RPMI7951 (cell line): Measurements from ENCODE around the gene ANHX. TPM values are rescaled to one million over a fixed set of nuclear protein-coding genes. Genes with fewer than 3 reads are reported as not detected.

Source experiments
- DNase-seq: peaks from one replicate; pipeline ENCODE4 v3.0.0-alpha.2; 2012; ENCODE audit warnings: low read depth
- total RNA-seq: library from RNA; depleted of rRNA; stranded (reverse); fragments of >200 nt; shearing (Covaris generic); gene quantifications from 2 replicates; pipeline ENCODE4 v1.2.3, GENCODE V29; 2014; rRNA removed

ANHX gene
- total RNA-seq, 1 experiment from 2014 or later: not detected

GRCh38 chr12:133202493-133203343, 33.0 kb downstream of the ANHX start:
- DNase-seq: no peak

DNA sequence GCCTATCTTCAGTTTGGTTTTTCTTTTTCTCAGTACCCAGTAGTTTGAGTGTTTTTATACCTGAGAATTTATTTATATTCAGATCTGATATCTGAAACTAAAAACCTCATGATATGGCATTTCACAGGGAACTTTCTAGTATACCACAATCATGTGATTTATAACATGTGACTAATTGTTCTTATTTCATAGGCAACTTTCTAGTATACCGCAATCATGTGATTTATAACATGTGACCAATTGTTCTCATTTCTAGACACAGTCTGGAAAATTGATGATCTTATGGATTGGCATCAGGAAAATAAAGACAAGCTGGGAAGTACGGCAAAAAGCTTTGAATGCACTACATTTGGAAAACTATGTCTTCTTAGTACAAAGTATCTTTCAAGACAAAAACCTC, 33.8 kb downstream of the ANHX start:
- DNase-seq: no peak

DNA sequence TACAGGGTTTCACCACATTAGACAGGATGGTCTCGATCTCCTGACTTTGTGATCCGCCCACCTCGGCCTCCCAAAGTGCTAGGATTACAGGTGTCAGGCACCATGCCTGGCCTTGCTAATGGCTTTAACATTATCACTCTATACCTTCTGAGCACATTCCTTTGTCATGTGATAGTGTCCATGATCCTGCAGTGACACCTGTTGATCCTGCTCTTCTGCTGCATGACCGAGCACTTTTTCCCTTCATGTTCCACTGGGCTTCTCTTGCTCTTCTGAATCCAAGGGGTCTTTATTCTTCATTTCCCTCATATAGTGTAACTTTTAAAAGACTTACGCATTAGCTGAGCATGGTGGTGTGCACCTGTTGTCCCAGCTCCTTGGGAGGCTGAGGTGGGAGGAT, 42.8 kb downstream of the ANHX start:
- DNase-seq: no peak

DNA sequence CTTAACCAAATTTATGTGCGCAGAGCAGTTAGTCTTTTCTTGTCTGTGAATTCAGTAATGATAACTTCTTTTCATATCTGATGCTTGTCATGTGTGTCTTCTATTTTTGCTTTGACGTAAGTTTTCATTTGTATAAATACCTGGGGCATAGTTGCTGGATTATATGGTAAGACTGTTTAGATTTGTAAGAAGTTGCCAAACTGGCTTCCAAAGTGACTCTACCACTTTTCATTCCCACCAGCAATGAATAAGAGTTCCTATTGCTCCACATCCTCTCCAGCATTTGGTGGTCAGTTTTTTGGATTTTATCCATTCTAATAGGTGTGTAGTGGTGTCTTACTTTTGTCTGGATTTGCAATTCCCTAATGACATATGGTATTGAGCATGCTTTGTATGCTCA, 45.5 kb downstream of the ANHX start:
- DNase-seq: no peak

DNA sequence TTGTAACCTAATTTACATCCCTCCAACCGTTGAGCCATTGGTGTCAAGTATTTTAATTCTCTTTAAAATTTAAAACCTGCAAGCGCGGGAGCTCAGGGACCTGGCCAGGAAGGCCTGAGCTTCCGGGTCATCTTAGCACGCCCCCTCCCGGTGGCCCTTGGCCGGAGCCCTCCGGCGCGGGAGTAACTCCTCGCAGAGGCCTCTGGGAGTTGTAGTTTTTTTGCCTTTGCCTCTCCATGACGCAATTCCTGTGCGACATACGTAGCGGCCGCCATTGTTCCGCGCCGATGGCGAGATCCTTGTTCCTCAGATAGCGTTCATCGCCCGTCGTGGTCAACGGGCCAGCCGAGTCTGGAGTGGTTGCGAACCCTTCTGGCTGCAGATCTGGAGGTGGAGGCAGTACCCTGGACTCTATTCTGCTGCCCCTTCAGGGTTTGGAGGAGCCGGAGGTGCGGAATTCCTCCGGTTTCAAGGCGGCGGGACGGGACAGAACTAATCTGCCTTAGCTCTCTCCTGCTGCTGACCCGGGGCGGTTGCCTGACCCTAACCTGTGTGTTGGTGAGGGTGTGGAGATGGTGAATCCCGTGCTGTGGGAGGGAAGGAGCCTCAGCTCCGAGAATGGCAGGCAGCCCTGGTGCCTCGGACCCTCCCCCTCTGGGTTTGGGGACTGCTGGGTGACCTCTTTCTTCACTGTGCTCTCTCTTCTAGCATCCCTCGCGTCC, 54.3 kb downstream of the ANHX start, which contains the start of gene ZNF268:
ZNF268 (plus strand) TSS at position 258 of the 722 bp plus-strand sequence. CDS start 503 bp downstream, outside the sequence.
- DNase-seq: peak; percentile 84

DNA sequence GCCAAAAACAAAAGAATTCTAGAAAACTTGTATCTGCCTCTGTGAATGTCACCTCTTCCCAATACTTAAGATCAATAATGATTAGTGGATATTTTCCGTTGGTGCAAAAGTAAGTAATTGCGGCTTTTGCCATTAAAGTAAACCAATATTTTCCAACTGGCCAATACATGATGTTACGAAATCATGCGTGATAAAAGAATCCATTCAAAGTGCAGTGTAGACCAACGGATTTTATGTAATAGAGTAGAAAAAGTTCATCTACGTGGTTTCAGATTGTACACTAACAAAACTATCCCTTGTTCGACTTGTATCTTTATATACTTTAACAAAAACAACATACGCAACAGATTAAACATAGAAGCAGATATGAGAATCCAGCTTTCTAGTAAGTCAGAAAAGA, 55.0 kb downstream of the ANHX start:
- DNase-seq: no peak

DNA sequence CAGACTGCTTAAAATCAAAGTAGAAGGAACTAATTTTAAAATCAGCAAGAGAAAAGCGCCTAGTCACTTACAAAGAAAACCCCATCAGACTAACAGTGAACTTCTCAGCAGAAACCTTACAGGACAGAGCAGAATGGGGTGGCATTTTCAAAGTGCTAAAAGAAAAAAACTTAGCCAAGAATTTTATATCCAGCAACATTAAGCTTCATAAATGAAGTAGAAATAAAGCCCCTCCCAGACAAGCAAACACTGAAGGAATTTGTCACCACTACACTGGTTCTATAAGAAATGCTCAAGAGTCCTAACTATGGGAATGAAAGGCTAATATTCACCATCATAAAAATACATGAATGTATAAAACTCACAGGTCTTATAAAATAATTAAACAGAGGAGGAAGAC, 60.8 kb downstream of the ANHX start:
- DNase-seq: no peak

DNA sequence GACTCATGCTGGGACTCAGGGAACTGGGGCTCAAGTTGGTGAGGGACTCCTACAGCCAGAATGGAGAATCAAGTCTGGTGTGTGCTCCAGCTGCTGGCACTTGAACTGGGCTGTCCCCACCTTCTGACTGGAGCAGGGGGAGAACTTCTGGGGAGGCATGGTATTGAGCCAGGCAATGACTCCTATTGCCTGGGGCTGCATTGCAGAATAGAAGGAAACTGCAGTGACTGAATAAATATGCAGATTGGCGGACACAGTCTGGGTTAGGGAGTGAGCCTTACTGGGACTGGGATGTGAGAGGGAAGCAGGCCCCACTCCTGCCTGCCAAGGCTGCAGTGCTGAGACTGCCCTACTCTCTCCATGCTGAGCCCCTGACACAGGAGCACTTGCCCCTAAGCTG, 63.2 kb downstream of the ANHX start:
- DNase-seq: no peak

Other genes starting within 250 kb of the ANHX start
- 5.1 and 6.6 TPM in 2 replicates for gene ZNF26, start 249.5 kb downstream of the ANHX start, total RNA-seq
- gene ZNF84, start 198.4 kb downstream of the ANHX start, total RNA-seq: 10.9 and 19.3 TPM in 2 replicates
- gene ZNF140, start 155.0 kb downstream of the ANHX start, total RNA-seq: 8.6 and 10.2 TPM in 2 replicates
- 0.48 and 0.49 TPM in 2 replicates for gene ZNF891, start 105.6 kb downstream of the ANHX start, total RNA-seq
- gene ZNF10, start 105.2 kb downstream of the ANHX start, total RNA-seq: 1.6 and 4.7 TPM in 2 replicates
- 25.8 and 28.4 TPM in 2 replicates for gene ZNF268, start 54.4 kb downstream of the ANHX start, total RNA-seq